Nucleus accumbens (tissue), 56 donors: ENCODE data around the gene OLFM3.

Source experiments
- DNase-seq, 56 donors: peaks; one replicate each; lab custom pipeline; 2025; lab: John Stamatoyannopoulos, UW

The OLFM3 gene

DNA sequence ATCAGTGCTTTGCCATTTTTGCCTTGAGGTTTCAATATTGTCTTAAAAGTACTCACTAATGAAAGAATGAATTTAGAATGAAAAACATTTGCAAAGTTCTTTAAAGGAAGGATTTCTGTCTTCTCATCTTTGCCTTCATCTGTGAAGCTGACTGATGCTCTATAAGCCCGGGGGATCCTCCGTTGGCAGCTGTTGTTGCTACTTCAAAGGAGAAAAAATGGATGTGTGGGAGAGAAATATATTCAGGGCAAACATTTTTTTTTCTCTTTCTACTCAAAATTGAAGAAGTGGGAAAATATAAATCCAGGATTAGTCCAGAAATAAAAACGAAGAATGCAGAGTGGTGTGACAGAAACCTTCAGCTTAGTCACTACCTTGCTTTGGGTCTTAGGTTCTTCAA is 142.5 kb downstream of the OLFM3 start:
- DNase-seq, result peak in 8 of 56 donors; percentile 5 to 54 (median 20)

DNA sequence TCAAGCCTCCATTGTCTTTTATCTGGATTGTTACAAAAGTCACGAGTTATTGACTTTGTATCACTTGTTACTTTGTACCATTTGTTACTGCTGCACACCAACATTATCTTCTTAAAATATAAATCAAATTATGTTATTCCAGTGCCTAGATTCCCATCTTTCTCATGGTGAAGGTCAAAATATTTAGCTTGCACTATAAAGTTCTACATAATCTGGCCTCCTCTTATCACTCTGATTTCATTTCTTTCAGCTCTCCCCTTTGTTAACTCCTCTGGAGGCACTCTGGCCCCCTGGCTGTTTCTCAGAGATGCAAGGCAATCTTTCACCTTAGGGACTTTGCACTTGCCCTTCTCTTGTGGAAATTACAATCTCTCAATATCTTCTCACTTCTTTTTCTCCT is 143.8 kb downstream of the OLFM3 start:
- no peak for DNase-seq

- DNase-seq, result no peak
Measured at GRCh38 chr1:101849356-101849755, 147.4 kb downstream of the OLFM3 start.

DNA sequence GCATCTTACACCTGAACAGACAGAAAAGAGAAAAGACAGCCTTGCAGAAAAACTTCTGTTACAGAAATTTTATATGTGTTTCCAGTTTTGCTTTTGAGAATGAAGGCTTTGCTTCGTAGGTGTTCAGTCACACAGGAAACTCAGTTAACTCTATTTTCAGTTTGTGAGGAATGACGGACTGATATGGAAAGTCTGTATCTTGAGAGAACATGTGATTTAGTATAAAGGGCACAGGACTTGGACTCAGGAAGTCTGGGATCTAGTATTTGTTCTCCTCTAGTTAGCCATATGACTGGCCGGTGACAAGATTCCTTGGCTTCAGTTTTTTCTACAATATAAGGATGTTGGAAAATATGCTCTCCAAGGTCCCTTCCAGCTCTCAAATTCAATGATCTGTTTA is 149.1 kb downstream of the OLFM3 start:
- no peak for DNase-seq

- peak in 7 of 56 donors; percentile 5 to 19 (median 11) for DNase-seq
Measured at GRCh38 chr1:101846820-101847219, 149.9 kb downstream of the OLFM3 start.

- DNase-seq, result no peak
Measured at GRCh38 chr1:101843160-101843559, 153.6 kb downstream of the OLFM3 start.

GRCh38 chr1:101841824-101842223 is 154.9 kb downstream of the OLFM3 start:
- DNase-seq, result no peak

DNA sequence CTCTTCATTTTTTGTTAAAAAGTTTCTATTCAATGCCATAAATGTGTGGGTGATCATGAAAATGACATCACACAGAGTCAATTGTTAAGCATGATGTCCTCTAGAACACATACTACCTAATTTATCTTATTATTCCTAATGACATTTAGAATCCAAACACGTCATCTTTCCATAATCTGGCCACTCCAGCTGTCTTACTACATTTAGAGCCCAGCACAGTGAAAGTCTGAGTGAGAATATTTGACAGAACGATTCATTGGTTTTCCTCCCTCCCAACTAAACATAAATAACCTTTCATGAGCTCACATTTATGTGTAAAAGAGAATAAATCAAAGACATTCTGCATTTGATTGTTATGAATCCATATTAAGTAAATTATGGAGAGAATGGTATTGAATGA is 160.7 kb downstream of the OLFM3 start:
- no peak for DNase-seq

- DNase-seq, result no peak
Measured at GRCh38 chr1:101833312-101833711, 163.4 kb downstream of the OLFM3 start.

DNA sequence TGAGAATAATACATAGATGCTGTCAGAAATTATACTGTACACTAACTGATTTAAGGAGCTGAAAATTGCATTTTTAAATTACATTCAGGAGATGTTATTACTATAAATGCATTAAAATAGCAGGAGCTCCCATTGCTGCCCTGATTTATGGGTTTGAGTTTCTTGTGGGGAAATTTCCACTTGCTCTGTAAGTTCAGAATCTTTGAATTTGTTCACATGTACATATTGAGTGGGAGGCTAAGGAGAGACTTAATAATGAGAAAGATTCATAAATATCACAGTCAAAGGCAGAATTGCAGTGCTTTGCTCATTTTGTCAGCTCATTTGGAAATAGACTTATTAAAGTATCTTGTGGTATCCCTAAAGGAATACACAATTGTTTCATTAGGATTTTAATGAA is 170.3 kb downstream of the OLFM3 start:
- DNase-seq, result no peak

- peak in 1 of 56 donors; percentile 4 for DNase-seq
Measured at GRCh38 chr1:101820071-101820470, 176.7 kb downstream of the OLFM3 start.

DNA sequence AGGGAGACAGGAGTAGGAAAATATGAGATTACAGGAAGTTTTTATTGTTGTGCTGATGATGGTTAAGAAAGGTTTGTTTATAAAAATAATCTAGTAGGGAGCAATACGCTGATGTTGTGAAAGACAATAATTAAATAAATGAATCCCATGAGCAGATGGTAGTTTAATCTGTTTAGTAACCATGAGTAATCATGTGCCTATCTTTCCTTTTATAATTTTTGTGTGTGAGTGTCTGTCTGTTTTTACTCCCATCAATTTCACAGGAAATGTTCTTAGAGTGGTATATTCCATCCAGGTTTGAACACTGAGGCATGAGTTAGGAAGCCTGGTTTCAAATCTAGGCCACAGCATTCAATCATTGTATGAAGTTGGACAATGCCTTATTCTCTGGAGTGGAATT is 180.5 kb downstream of the OLFM3 start:
- DNase-seq, result no peak

GRCh38 chr1:101798417-101798816 is 198.3 kb downstream of the OLFM3 start:
- no peak for DNase-seq

DNA sequence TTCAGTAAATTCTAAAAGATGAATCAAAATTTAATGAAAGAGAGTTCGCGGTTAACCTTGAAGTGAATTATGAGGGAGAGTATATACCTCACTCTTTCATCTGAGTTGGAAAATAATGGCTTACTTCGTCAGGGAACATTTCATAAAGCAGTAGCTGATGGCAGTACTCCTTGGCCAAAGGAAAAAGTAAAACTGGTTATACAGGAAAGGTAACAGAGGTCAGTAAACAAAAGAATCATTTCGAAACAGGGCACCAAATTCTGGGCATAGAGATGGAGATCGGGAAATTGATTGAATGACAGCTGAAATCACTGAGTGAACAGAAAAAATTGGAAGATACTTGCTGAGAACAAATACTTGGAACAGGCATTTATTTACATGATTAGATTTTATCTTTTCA is 199.0 kb downstream of the OLFM3 start:
- no peak for DNase-seq

GRCh38 chr1:101781201-101781831 is 215.4 kb downstream of the OLFM3 start:
- no peak for DNase-seq

DNA sequence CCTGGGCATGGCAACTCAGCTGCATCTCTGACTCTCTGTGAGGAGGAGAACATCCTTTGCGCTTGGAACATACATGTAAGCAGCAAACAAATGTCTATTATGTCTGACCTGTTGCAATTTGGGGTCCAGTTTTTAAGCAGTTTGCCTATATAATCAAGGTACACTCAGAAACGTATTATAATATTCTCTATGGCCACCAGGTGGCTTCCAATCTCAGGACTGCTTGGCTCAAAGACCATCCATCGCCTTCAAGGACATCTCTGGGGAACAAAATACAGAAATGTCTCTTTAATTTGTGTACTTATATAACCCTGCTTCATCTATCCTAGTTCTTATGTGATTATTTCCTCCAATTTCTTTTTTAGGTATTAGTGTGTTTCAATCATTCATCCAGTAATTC is 227.2 kb downstream of the OLFM3 start:
- DNase-seq, result no peak

GRCh38 chr1:101757985-101758384 is 238.7 kb downstream of the OLFM3 start:
- no peak for DNase-seq

DNA sequence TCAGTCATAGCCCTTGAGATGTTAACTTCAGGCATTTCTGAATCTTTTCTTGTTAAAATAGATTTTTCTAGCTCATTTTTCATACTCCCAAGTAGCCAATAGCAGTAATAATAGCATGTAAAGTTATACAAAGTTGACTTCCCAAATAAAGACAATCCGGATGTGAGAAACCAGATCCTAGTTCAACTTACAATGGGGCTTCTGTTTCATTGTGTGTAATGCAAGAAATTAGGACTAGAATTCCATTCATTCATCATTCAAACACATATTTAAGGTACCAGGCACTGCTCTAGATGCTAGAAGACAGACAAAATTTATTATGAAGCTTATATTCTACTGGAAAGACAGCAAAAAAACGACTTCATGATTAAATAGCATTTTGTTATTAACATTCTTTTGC is 240.3 kb downstream of the OLFM3 start:
- DNase-seq, result no peak
